PC-3 (cell line): ENCODE results near the gene R3HDM4.

ENCODE experiments used
- EZH2 ChIP-seq: fragments of 300-600 bp; sonication (generic); IDR thresholded peaks from one replicate; pipeline ENCODE4 v1.6.1; 2017; ENCODE audit warnings: antibody characterized with exemption, mild to moderate bottlenecking, low read length; ENCODE audit not compliant: unreplicated experiment
- TF ChIP-seq, protein P1 (sequence below): fragments of 300-600 bp; sonication (generic); conservative IDR thresholded peaks from 2 replicates; pipeline ENCODE4 v1.5.1; 2017; ENCODE audit warnings: antibody characterized with exemption, low read depth, mild to moderate bottlenecking, low read length

DNA sequence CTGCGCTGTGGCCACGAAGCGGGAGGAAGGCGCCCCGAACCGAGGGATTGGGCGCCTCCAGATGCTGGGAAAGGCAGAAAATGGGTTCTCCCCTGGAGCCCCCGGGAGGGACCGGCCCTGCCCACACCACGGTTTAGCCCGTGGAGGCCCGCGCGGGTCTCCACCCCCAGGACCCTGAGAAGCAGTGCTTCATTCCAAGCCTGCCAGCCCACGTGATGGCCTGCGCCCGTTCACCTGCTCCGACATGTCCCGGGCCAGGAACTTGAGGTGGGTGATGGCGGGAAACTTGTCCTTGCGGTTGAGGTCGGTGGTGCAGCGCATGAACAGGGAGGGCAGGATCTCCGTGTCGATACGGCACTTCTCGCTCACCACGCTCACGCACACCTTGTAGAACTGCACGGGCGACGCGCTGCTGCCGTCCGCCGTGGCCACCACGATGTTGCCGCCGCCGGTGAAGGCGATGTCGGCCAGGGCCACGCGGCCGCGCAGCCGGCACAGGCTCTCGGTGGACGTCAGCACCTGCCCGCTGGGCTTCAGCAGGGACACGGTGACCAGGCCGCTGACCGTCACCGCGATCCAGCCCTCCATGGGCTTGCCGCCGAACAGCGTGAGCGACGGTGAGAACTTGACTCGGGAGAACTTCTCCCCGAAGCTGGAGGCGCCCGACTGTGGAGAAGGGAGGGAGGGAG is 27.3 kb downstream of the R3HDM4 start:
- TF ChIP-seq, protein P1, sequence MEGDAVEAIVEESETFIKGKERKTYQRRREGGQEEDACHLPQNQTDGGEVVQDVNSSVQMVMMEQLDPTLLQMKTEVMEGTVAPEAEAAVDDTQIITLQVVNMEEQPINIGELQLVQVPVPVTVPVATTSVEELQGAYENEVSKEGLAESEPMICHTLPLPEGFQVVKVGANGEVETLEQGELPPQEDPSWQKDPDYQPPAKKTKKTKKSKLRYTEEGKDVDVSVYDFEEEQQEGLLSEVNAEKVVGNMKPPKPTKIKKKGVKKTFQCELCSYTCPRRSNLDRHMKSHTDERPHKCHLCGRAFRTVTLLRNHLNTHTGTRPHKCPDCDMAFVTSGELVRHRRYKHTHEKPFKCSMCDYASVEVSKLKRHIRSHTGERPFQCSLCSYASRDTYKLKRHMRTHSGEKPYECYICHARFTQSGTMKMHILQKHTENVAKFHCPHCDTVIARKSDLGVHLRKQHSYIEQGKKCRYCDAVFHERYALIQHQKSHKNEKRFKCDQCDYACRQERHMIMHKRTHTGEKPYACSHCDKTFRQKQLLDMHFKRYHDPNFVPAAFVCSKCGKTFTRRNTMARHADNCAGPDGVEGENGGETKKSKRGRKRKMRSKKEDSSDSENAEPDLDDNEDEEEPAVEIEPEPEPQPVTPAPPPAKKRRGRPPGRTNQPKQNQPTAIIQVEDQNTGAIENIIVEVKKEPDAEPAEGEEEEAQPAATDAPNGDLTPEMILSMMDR = no peak
- TF ChIP-seq EZH2 = no peak
